IMR-90 (cell line): ENCODE results near the gene SF3B5. TPM values are rescaled to one million over a fixed set of nuclear protein-coding genes. Genes with fewer than 3 reads are reported as not detected.
"Not testable (repeated sequence)": the region's sequence is repeated elsewhere in the genome, so short reads cannot be mapped to it uniquely, and the experiment has no call there.

Experiments
- ATAC-seq: fragments of 200-7000 bp; cut with Tn5 transposase; 2 replicates; pipeline ENCODE4 v1.9.1; 2020; ENCODE audit warnings: low read depth, mild to moderate bottlenecking, moderate library complexity
- BruUV-seq: library from RNA; stranded (reverse); fragments of 400-500 nt; replicated peaks from 2 replicates; lab custom pipeline; 2021; lab: Mats Ljungman, UMichigan
- CTCF ChIA-PET: fragments of 300-600 bp; formaldehyde crosslinking; extraction: SDS; loops from one replicate; lab custom pipeline; 2021; ENCODE audit warnings: antibody characterized with exemption; lab: Yijun Ruan, JAX
- POLR2A ChIA-PET: fragments of 300-600 bp; sonication (Branson Sonifier 250); formaldehyde crosslinking; loops from one replicate; lab custom pipeline; 2022; ENCODE audit warnings: antibody characterized with exemption; ENCODE audit not compliant: unreplicated experiment; lab: Charles Lee
- DNase-seq: peaks from one replicate; pipeline ENCODE4 v3.0.0; 2013
- H2AFZ ChIP-seq: replicated peaks from 2 replicates; pipeline ENCODE3; 2013; ENCODE audit warnings: low read length, mild to moderate bottlenecking; ENCODE audit not compliant: poor library complexity
- H2AK5ac ChIP-seq: 2 replicates; pipeline ENCODE4 v1.6.1; 2013; ENCODE audit warnings: low read depth, low read length, inconsistent platforms
- H2AK9ac ChIP-seq: replicated peaks from 2 replicates; pipeline ENCODE3; 2013; ENCODE audit warnings: mild to moderate bottlenecking, low read depth, low read length, moderate library complexity; ENCODE audit not compliant: poor library complexity
- H2BK120ac ChIP-seq: 2 replicates; pipeline ENCODE4 v1.6.1; 2013; ENCODE audit warnings: low read depth, low read length, inconsistent platforms
- H2BK15ac ChIP-seq: 3 replicates; pipeline ENCODE4 v1.6.1; 2013; ENCODE audit warnings: low read depth, low read length, inconsistent platforms
- H2BK20ac ChIP-seq: 2 replicates; pipeline ENCODE4 v1.6.1; 2013; ENCODE audit warnings: low read depth, mild to moderate bottlenecking, inconsistent platforms, low read length, moderate library complexity
- H2BK5ac ChIP-seq: 2 replicates; pipeline ENCODE4 v1.6.1; 2013; ENCODE audit warnings: mild to moderate bottlenecking, low read depth, low read length, inconsistent platforms; ENCODE audit not compliant: poor library complexity, severe bottlenecking
- H3K14ac ChIP-seq: replicated peaks from 2 replicates; pipeline ENCODE4 v1.6.1; 2013; ENCODE audit warnings: low read depth, low read length, inconsistent platforms
- H3K18ac ChIP-seq: 2 replicates; pipeline ENCODE4 v1.6.1; 2013; ENCODE audit warnings: low read depth, low read length, control low read depth
- H3K23ac ChIP-seq: 2 replicates; pipeline ENCODE4 v1.6.1; 2013; ENCODE audit warnings: low read depth, low read length, inconsistent platforms
- H3K27ac ChIP-seq: 2 replicates; pipeline ENCODE4 v1.5.1; 2013; ENCODE audit warnings: mild to moderate bottlenecking, control low read depth, low read length; ENCODE audit not compliant: insufficient read depth
- H3K27me3 ChIP-seq: 2 replicates; pipeline ENCODE4 v1.6.1; 2013; ENCODE audit warnings: low read length; ENCODE audit not compliant: control insufficient read depth, insufficient read depth
- H3K36me3 ChIP-seq: 2 replicates; pipeline ENCODE4 v1.6.1; 2013; ENCODE audit warnings: low read length, mixed read lengths; ENCODE audit not compliant: control insufficient read depth, insufficient read depth
- H3K4ac ChIP-seq: 2 replicates; pipeline ENCODE4 v1.6.1; 2013; ENCODE audit warnings: low read depth, low read length, inconsistent platforms
- H3K4me1 ChIP-seq: 2 replicates; pipeline ENCODE4 v1.6.1; 2013; ENCODE audit warnings: low read length, mixed read lengths; ENCODE audit not compliant: control insufficient read depth, insufficient read depth
- H3K4me2 ChIP-seq: 2 replicates; pipeline ENCODE4 v1.6.1; 2013; ENCODE audit warnings: low read depth, mild to moderate bottlenecking, control low read depth, low read length, moderate library complexity
- H3K4me3 ChIP-seq: 2 replicates; pipeline ENCODE4 v1.5.1; 2013; ENCODE audit warnings: low read depth, mild to moderate bottlenecking, control low read depth, low read length, moderate library complexity; ENCODE audit not compliant: insufficient read depth
- H3K56ac ChIP-seq: 2 replicates; pipeline ENCODE4 v1.6.1; 2013; ENCODE audit warnings: low read length, inconsistent platforms; ENCODE audit not compliant: insufficient read depth; ENCODE audit errors: extremely low read depth
- H3K79me1 ChIP-seq, 2 experiments: 2 replicates each; pipeline ENCODE4 v1.6.1; 2013; ENCODE audit warnings: low read length in 2 of 2, inconsistent platforms in 1 of 2, low read depth in 1 of 2
- H3K9ac ChIP-seq: 2 replicates; pipeline ENCODE4 v1.6.1; 2013; ENCODE audit warnings: low read depth, low read length, control low read depth
- H3K9me1 ChIP-seq: 2 replicates; pipeline ENCODE4 v1.6.1; 2013; ENCODE audit warnings: low read length, inconsistent platforms; ENCODE audit not compliant: insufficient read depth
- H3K9me3 ChIP-seq: 2 replicates; pipeline ENCODE4 v1.6.1; 2013; ENCODE audit warnings: low read length; ENCODE audit not compliant: control insufficient read depth, insufficient read depth
- H4K20me1 ChIP-seq: 2 replicates; pipeline ENCODE4 v1.6.1; 2013; ENCODE audit warnings: low read length, inconsistent platforms; ENCODE audit not compliant: insufficient read depth
- H4K5ac ChIP-seq: 2 replicates; pipeline ENCODE4 v1.6.1; 2013; ENCODE audit warnings: mild to moderate bottlenecking, low read depth, low read length, control low read depth
- H4K8ac ChIP-seq, 2 experiments: 2 replicates each; pipeline ENCODE4 v1.6.1; 2013; ENCODE audit warnings: low read depth in 2 of 2, low read length in 2 of 2, control low read depth in 1 of 2, inconsistent platforms in 1 of 2
- H4K91ac ChIP-seq: 2 replicates; pipeline ENCODE4 v1.6.1; 2013; ENCODE audit warnings: low read depth, low read length, inconsistent platforms; ENCODE audit not compliant: insufficient read depth
- WGBS, 2 experiments: methylation state at CpG; one replicate each; pipeline versions ENCODE4 v1.1.5 to v1.1.7; 2013; ENCODE audit warnings: missing lambda C conversion rate in 2 of 2; ENCODE audit not compliant: insufficient read length in 1 of 2; ENCODE audit errors: extremely low coverage in 2 of 2; 5-methylcytosine and 5-hydroxymethylcytosine counted together
- dilution Hi-C: fragments of 300-500 bp; cut with HindIII; formaldehyde crosslinking; loops from one replicate; pipeline ENCODE4 v1.14.3; 2018; ENCODE audit warnings: low sequenced_read_pairs; ENCODE audit not compliant: unreplicated experiment
- in situ Hi-C: fragments of 300-500 bp; cut with MboI; formaldehyde crosslinking; loops from 3 replicates; pipeline ENCODE4 v1.14.3; 2019; ENCODE audit warnings: low sequenced_read_pairs, inconsistent platforms, mixed read lengths
- intact Hi-C: fragments of 100-400 bp; cut with micrococcal nuclease; formaldehyde crosslinking; loops from 2 replicates; pipeline ENCODE4 v1.10.0; 2022
- polyA plus RNA-seq, 3 experiments: library from polyadenylated mRNA; depleted of rRNA; stranded (reverse); fragments of >200 nt; gene quantifications; 2 replicates each; pipeline ENCODE4 v1.2.3, GENCODE V29; 2012; ENCODE audit warnings: low replicate concordance in 1 of 3
- total RNA-seq: library from RNA; depleted of rRNA; stranded (reverse); fragments of >200 nt; gene quantifications from 2 replicates; pipeline ENCODE4 v1.2.3, GENCODE V29; 2012; rRNA removed

Gene SF3B5
- total and polyA plus RNA-seq, 2 of the 4 experiments (the other 2 are of a cell fraction): 227 to 333 TPM

- intact Hi-C loops, DNase-seq, H2BK20ac ChIP-seq, H3K4me2 ChIP-seq, dilution Hi-C loops, in situ Hi-C loops, CTCF ChIA-PET, H4K20me1 ChIP-seq, POLR2A ChIA-PET, H3K27ac ChIP-seq, H3K27me3 ChIP-seq, H4K8ac ChIP-seq, H3K36me3 ChIP-seq, H3K14ac ChIP-seq, H2AK9ac ChIP-seq, H3K4me1 ChIP-seq, H3K56ac ChIP-seq, H3K4me3 ChIP-seq, H3K79me1 ChIP-seq, H3K23ac ChIP-seq, H2BK120ac ChIP-seq, H3K9me1 ChIP-seq, H3K4ac ChIP-seq, BruUV-seq, ATAC-seq, H2BK15ac ChIP-seq, H4K91ac ChIP-seq, H2AFZ ChIP-seq, H3K18ac ChIP-seq, H4K5ac ChIP-seq, H3K9ac ChIP-seq, H2BK5ac ChIP-seq, H3K9me3 ChIP-seq, H2AK5ac ChIP-seq: not testable (repeated sequence)
- no CpG with 5 or more reads among the region's 2 CpGs for WGBS, 2 experiments
Measured at GRCh38 chr6:144044989-144045388, 50.4 kb downstream of the SF3B5 start.

Other genes starting within 250 kb of the SF3B5 start
- not detected in 2 replicates for gene ZC2HC1B, start 231.1 kb downstream of the SF3B5 start, total RNA-seq
- gene ZC2HC1B, start 231.1 kb downstream of the SF3B5 start, polyA plus RNA-seq (2012; rRNA removed): not detected in 2 replicates
- gene PLAGL1, start 87.3 kb downstream of the SF3B5 start, total RNA-seq: 15.3 and 23.3 TPM in 2 replicates
- 73.4 and 73.8 TPM in 2 replicates for gene PLAGL1, start 87.3 kb downstream of the SF3B5 start, polyA plus RNA-seq (2012; rRNA removed)
- gene STX11, start 54.9 kb upstream of the SF3B5 start, total RNA-seq: 0.54 and 0.56 TPM in 2 replicates
- 0.68 and 0.83 TPM in 2 replicates for gene STX11, start 54.9 kb upstream of the SF3B5 start, polyA plus RNA-seq (2012; rRNA removed)
- 83.5 and 91.4 TPM in 2 replicates for gene UTRN, start 189.8 kb upstream of the SF3B5 start, total RNA-seq
- 17.3 and 18.7 TPM in 2 replicates for gene UTRN, start 189.8 kb upstream of the SF3B5 start, polyA plus RNA-seq (2012; rRNA removed)